HepG2 (cell line): ENCODE data around the gene ABCC10. TPM values are rescaled to one million over a fixed set of nuclear protein-coding genes. Genes with fewer than 3 reads are reported as not detected.
A peak's percentile ranks its signal among the peaks of the same experiment; 100 is the strongest.

Experiments
- ATAD3A ChIP-seq: sonication (generic); formaldehyde crosslinking; IDR thresholded peaks from 2 replicates; pipeline ENCODE4 v1.4.0; 2020; ENCODE audit warnings: missing genetic modification reagents
- CEBPZ ChIP-seq: IDR thresholded peaks from 2 replicates; pipeline ENCODE4 v1.6.1; 2012; ENCODE audit warnings: low read length, improper control_type of control experiment
- CREB1 ChIP-seq, 2 experiments: fragments of 450-650 bp in 1 of 2; IDR thresholded peaks; 2 replicates each; pipeline ENCODE4 v1.6.1; 2016 to 2017; ENCODE audit warnings: control low read depth in 1 of 2, mild to moderate bottlenecking in 1 of 2, missing compliant biosample characterization in 1 of 2, missing genetic modification characterization in 1 of 2
- FOXP1 ChIP-seq, 2 experiments: fragments of 450-650 bp in 1 of 2; IDR thresholded peaks; 2 replicates each; pipeline ENCODE4 v1.6.1; 2017 to 2018; ENCODE audit warnings: antibody characterized with exemption in 1 of 2
- NCOA5 ChIP-seq: sonication (generic); formaldehyde crosslinking; IDR thresholded peaks from 2 replicates; pipeline ENCODE4 v1.4.0; 2020; ENCODE audit warnings: missing genetic modification reagents
- NR2F1 ChIP-seq, 2 experiments: fragments of 450-650 bp in 1 of 2; formaldehyde crosslinking in 1 of 2; IDR thresholded peaks; 2 replicates each; pipeline versions ENCODE4 v1.5.0 to v1.6.1; 2016 to 2020; ENCODE audit warnings: mild to moderate bottlenecking in 1 of 2, missing compliant biosample characterization in 1 of 2, missing genetic modification reagents in 1 of 2, moderate library complexity in 1 of 2
- SP2 ChIP-seq: sonication (generic); formaldehyde crosslinking; IDR thresholded peaks from 2 replicates; pipeline ENCODE4 v1.5.1; 2020; ENCODE audit warnings: mild to moderate bottlenecking, missing genetic modification reagents
- SP4 ChIP-seq: sonication (generic); formaldehyde crosslinking; IDR thresholded peaks from 2 replicates; pipeline ENCODE4 v1.8.1; 2023; ENCODE audit warnings: mild to moderate bottlenecking, missing genetic modification reagents
- ZBTB40 ChIP-seq, 2 experiments: fragments of 450-650 bp in 1 of 2; sonication (generic) in 1 of 2; formaldehyde crosslinking in 1 of 2; IDR thresholded peaks; 2 replicates each; pipeline versions ENCODE4 v1.6.1 to v1.8.0; 2016 to 2022; ENCODE audit warnings: antibody characterized with exemption in 1 of 2, mild to moderate bottlenecking in 1 of 2, missing genetic modification reagents in 1 of 2
- ZBTB44 ChIP-seq: sonication (generic); formaldehyde crosslinking; IDR thresholded peaks from 2 replicates; pipeline ENCODE4 v1.4.0; 2020; ENCODE audit warnings: missing genetic modification reagents
- ZNF335 ChIP-seq: sonication (generic); formaldehyde crosslinking; IDR thresholded peaks from 2 replicates; pipeline ENCODE4 v1.4.0; 2020; ENCODE audit warnings: missing genetic modification reagents
- polyA plus RNA-seq, 8 experiments: library from polyadenylated mRNA; depleted of rRNA in 3 of 8; stranded (reverse) in 7 of 8; unstranded in 1 of 8; fragments of >200 nt; fragmentation: Illumina TruSeq in 4 of 8; extraction: Trizol in 4 of 8; gene quantifications; 2 replicates each; pipeline versions ENCODE4 v1.2.1 to v1.2.3, GENCODE V29; 2011 to 2016; ENCODE audit warnings: low read depth in 4 of 8, missing spikeins in 1 of 8, mixed read lengths in 1 of 8; ENCODE audit not compliant: insufficient read depth in 1 of 8
- total RNA-seq, 5 experiments: library from RNA; depleted of rRNA; stranded (reverse); fragments of >200 nt; fragmentation: Illumina TruSeq; extraction: Trizol; gene quantifications; 2 replicates each; pipeline ENCODE4 v1.2.3, GENCODE V29; 2016; ENCODE audit warnings: low read depth in 1 of 5

Gene ABCC10
- total and polyA plus RNA-seq, 2 of the 13 experiments (the other 11 are each of a cell fraction or from before 2014, with no cell fraction given) = 16.0 to 24.3 TPM

- TF ChIP-seq CEBPZ (no peak), SP2 (CRISPR knock-in tag) (no peak), NCOA5 (no peak), CREB1 (IDR thresholded peaks at IDR 0.05) (no peak), CREB1 (CRISPR knock-in tag; IDR thresholded peaks at IDR 0.05) (no peak), ATAD3A (CRISPR knock-in tag) (no peak), ZBTB44 (CRISPR knock-in tag) (no peak), NR2F1 (CRISPR knock-in tag; IDR thresholded peaks at IDR 0.05) (0 out of 4 replicates have a peak, but pooled peaks of 1 of the 2 experiments have one; percentile 12), ZNF335 (no peak), FOXP1 (IDR thresholded peaks at IDR 0.05) (no peak), FOXP1 (CRISPR knock-in tag; IDR thresholded peaks at IDR 0.05) (no peak), ZBTB40 (IDR thresholded peaks at IDR 0.05) (no peak), ZBTB40 (CRISPR knock-in tag; IDR thresholded peaks at IDR 0.05) (no peak), SP4 (CRISPR knock-in tag) (no peak)
These were observed 27.6 kb downstream of the ABCC10 start (continued) for GRCh38 chr6:43454696-43455530.
